ENCODE results near the gene ZBTB17.

ZBTB17 gene

DNA sequence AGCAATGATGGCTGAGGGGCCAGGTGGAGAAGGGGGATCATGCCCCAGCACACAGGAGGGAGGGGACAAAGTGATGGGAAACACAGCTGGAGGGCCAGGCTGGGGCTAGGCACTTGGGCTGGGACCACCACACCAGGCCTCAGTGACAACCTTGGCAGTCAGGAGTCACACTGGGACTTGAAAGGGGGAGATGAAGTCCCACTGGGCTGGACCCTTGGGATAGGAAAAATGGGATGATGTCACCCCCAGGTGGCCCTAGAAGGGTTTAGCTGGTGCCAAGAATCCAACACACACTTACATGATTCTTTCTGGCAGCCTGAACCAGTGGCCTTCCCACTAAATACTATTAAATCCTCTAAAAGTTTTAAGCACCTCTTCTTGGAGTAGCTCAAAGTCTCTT, 17.1 kb downstream of the ZBTB17 start:
- DNase-seq: no peak

DNA sequence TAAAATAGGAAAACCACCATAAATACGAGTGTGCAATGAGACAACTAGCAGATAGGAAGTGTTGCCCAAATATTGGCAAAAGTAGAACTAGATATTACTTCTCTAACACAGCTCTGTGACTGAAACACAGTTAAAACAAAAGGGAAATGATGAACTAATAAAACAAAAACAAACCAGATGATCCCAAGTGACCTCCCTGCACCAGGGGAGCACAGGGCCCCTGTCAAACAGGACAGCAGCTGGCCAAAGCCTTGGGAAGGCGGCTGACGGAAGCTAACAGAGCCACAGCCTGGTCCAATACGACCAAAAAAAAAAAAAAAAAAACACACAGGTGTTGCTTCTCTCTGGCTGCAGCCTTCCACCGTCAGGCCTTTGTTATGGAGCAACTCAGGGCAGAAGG, 17.8 kb downstream of the ZBTB17 start:
- no peak for DNase-seq

DNA sequence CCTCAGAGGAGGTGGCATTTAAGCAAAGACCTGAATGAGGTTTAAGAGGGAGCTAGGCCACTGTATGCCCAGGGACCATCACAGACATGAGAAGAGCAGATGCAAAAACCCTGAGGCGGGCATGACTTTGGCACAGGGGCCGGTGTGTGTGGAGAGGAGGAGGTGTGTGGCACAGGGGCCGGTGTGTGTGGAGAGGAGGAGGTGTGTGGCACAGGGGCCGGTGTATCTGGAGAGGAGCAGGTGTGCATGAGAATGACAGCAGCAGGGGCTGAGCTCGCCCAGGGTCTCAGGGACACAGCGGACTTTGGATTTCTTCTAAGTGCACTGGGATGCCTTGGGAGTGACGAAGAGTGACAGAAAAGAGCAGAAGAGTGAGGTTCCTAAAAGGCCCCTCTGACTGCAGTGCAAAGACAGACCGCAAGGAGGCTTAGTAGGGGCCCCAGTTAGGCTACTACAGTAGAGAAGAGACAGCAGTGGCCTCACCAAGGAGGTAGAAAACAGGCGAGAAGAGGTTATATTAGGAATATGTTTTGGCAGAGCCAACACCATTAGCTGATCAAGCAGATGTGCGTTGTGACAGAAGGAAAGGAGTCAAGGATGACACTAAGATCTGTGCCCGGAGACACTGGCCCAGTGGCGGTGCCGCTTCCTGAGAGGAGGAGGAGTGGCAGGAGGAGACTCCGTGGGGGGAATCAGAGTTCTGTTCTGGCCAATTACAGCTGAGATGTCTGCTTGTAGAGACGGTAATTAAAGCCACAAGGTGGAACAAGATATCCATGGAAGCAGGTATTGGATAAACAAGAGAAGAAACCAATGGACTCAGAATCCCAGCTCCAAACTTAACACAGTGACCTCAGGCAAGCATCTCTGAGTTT, 18.4 kb downstream of the ZBTB17 start:
- no peak for DNase-seq

DNA sequence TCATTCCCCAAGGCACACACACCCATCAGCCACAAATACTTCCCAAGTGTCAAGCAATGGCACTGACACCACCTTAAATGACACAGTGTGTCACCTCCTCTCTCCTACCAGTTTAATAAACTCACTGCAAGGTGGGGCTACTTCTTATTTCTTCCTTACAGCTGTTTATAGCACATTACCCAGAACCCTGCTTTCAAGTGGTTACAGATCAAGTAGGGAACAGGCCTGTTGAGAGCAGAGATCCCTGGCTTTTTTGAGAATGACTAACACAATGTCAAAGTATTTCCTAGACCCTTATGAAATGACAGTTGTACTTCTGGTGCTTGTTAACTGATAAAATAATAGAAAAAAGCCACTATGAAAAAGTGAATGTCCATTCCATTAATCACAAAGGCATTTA, 19.8 kb downstream of the ZBTB17 start:
- no peak for DNase-seq

DNA sequence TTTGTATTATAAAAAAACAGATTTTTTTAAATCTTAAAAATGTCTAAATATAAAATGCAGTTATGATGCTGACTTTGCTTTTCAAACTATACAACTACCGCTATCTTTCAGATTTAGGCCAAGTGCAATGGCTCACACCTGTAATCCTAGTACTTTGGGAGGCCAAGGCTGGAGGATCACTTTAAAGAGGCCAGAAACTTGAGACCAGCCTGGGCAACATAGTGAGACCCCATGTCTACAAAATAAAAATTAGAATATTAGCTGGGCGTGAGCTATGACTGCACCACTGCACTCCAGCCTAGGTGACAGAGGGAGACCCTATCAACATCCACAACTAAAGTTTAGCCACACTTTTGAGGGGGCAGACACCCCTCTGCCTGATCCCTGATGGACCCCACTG, 20.3 kb downstream of the ZBTB17 start:
- DNase-seq: no peak

DNA sequence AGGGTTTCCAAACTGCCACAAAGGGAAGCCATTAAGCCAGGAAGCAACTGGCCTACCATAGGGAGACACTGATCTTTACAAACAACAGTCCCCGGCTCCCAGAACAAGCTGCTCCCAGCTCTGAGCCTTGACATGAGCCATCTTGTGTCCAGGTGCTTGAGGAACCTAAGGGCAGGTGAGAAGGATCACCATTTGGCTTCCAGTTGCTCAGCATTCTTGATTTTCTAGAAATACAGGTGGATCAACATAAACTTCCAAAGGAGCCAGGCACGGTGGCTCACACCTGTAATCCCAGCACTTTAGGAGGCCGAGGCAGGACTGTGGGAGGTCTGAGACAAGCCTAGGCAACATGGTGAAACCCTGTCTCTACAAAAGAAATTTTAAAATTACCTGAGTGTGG, 21.6 kb downstream of the ZBTB17 start:
- no peak for DNase-seq

DNA sequence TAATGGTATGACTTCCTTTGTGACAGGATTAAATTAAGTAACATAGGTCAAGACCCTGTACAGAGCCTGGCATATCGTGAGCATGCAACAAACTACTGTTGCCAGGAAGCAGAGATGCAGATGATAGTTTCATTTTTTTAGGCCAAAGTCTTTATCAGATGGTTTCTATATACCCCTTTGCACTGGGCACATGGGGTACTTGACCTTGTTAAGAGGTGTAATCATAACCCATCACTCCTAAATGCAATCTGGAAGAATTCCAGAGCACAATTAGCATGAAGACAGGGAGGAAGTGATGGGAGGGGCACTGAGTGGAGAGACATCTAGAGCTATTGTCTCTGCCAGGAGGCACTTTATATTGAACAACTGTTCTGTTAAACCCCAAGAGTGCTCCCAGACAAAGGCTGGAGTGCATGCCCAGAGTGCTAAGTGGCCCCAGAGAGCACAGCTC, 22.1 kb downstream of the ZBTB17 start:
- no peak for DNase-seq

DNA sequence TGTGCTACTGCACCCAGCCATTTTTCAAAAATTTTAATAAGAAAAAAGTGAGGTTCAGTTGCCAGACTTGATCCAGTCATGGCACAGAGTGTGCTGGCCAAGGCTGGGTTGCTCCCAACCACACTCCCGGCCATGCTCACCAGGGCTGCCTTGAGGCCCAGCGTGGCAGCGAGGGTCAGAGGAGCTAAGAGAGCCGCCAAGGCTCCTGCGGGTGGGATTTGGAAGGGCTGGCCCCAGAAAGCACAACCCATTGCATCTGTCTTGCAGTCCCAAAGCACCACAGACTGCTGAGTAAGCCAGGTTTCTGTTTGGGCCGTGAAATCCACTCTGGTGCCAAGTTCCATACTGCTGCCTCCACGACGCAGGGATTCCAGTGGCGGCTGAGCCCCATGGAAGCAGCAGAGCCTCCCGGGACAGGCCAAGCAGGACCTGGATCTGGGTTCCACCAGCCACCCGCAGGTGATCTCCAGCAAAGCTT, 22.6 kb downstream of the ZBTB17 start:
- no peak for DNase-seq

DNA sequence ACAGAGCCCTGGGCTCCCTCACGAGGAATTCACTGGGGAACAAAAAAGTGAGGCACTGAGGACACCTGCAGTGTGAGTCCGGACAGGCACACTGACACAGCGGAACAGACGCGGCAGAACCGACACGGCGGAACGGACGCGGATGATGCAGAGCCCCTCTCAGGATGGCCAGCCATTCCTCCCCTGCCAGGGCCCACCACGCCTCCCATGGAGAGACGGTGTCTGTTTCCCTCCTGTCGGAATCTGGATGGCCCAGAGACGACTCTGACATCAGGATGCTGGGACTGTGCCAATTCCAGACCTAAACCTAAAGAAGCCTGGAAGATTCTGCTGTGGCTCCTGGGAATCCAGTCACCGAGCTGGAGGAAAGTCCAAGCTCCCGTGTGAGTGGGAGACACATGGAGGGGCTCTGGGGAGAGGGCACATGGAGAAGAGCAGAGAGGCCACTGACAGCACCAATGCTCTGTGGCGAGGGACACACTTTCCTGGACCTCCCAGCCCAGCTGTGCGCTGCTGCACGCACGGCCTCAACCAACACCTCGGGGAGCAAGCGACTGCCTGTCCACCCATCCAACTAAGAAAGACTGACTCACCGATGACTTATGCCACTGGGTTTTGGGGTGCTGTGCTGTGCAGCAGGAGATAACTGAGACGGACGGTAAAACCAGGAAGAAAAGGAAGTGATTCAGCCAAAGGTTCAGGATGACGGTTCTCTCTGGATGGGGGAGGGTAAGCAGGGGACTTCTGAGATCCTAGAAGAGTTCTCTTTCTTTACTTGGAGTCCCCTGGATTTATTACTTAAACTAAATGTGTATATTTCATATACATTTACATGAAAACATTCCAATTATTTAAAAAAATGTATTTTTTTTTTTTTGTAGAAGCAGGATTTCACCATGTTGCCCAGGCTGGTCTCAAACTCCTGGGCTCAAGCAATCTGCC, 23.3 kb downstream of the ZBTB17 start:
- no peak for DNase-seq

DNA sequence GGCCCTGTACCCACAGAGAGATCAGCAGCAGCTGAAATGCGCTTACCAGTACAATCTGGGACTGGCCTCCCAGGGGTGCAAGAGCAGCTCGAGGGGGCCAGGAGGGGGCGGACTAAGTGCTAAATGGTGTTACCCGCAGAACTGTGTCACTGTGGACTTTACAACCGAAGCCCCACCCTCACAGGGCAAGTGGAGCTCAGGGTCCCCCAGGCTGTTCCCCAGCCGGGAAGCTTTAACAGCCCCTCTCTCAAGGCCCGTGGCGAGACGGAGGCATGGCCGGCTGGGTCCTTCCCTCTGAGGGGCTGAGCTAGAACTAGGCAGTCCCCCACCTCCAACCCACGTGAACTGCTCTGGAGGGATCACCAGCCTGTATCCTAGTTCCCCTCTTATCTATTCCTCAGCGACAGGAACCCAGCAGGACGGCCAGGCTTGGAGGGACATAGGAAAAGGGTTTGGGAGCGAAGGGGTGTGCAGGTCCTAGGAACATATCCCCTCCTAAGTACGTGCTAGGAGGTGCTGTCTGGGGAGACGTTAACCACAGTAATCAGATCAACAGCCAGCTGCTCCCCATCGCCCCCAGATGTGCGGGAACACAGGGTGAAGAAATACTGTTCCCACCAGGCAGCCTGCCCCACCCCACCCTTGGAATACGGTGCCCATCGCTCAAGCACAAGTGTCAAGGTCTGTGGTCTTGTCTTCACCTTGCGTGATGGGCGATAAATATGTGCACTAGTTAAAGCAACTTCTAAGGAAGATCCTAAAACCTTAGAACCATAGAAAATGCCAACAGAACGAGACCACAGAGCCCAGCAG, 24.4 kb downstream of the ZBTB17 start:
- DNase-seq: no peak

DNA sequence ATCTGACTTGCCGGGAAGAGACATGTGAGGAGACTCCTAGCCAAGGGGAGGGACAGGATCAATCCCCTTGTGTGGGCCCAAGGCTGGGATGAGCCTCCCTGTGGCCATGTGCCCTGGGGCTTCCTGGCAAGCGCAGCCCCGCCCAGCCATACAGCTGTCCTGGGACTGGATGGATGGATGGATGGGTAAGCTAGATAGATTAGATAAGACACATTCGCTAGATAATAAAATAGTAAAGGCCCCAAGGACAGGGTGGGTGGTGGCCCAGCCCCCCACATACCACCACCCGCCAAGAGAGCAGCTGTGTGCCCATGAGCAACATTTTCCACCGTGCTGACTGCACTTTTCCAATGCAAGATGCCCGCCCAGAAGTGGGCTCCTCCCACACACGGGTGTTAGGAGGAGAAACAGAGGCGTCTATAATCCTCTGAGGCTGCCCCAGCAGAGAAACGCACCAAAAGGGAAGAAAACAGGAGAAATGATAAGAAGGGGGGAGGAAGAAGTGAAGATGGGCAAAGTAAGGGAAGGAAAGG, 25.1 kb downstream of the ZBTB17 start:
- no peak for DNase-seq

DNA sequence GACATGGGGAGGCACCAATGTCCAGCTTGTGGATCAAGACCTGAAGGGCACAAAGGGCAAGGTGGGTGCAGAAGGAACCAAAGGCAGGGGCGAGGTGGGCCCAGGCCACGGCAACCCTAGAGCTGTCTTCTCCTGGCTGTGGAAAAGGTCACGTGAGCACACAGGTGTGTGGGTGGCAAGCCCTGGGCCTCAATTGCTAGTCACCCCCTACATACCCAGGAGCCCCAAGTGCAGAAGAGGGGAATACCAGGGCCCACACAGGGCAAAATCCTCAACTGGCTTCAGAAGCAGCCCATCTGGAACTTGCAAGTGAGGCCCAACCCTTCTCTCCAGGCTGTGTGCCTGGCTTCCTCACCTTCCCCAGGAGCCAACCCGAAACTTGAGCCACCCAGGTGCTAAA, 25.6 kb downstream of the ZBTB17 start:
- DNase-seq: no peak

DNA sequence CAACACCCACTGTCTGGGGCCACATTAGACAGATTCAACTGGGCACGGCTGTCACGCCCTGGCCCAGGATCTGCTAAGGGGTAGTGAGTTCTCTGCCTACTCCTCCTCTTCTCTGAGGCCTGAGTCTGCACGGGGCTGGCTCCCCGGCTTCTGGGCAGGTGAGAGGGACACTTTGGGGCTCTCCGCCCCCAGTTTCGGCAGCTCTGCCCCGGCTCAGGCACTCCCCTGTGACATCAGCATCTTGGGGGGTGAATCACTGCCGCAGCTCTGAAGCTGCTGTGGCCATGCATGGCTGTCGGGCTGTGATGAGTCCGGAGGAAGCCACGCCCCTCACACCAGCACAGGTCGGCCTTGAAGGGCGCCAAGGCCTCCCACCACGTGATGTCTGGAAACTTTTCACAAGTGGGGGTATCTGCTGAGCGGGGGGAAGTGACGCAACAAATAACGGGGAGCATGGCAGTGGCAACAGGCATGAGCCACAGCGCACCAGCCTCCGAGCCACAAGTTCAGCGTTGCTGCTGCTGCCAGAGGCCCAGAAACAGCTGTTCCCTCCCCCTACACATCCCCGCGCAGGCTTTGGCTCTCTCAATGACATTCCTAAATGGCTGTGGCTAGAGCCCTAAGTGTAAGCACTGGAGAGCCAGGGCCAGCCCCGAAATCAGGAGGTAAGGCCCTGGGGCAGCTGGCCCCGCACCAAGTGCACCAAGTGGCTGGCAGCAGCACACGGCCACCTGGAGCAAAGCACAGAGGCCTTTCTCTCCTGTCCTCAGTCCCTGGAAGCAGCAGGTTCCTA, 26.3 kb downstream of the ZBTB17 start:
- no peak for DNase-seq

DNA sequence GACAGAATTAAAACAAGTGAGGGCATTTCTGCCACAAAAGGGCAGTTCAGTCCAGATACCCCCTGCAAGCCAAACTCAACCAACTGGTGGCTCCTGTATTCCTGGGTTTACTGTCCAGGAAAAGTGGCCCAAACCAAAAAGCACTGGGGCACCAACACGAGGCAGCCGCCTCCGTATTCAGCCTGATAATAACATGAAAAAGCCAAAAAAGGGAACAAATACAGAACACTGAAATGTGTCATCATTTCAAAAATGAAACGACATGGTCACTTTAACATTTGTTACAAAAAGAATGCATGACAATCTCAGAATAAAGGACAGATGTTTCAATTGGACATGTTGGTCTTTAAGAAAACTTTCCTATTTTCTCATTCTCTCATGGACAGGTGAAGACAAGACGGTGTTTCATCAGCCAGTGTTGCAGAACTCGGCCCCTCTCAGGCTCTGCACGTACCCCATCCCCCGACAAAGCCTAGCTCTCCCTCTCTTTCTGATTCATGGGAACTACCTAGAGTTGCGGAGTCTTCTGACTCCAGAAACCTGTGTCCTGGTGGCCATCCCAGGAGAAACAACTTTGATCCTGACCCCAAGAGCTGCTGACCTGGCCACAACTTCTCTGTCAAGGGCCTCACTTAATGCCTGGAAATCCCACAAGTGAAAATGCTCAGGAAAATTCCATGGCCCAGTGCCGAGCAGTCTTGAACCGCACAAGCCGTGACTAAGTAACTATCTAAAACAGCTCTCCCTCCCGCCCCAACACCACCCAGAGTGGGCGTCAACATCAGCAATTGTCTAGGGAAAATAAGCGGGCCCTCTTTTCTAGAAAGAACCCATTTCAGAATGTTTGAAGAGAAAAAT, 27.1 kb downstream of the ZBTB17 start:
- no peak for DNase-seq

DNA sequence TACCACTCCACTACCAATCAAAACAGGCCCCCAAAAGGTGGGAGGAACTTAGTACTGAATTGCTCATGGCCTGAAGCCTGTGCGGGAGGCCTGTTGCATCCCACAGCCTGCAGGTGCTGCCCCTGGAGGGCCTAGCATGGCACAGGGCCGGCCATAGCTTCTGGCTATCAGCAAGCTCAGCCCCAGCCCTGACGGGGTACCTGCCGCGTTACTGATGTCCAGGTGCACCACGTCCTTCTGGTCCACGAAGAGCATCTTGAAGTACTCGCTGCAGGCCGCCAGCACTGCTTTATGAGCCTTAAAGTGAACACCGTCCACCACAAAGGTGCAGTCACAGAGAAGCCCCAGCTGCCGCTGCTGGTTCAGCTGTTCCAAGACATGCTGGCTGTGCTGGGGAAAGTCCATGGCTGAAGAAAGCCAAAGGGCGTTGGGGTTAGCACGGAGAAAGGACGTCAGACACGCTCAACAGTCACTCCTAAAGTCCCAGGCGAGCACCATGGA, 27.8 kb downstream of the ZBTB17 start:
- no peak for DNase-seq

DNA sequence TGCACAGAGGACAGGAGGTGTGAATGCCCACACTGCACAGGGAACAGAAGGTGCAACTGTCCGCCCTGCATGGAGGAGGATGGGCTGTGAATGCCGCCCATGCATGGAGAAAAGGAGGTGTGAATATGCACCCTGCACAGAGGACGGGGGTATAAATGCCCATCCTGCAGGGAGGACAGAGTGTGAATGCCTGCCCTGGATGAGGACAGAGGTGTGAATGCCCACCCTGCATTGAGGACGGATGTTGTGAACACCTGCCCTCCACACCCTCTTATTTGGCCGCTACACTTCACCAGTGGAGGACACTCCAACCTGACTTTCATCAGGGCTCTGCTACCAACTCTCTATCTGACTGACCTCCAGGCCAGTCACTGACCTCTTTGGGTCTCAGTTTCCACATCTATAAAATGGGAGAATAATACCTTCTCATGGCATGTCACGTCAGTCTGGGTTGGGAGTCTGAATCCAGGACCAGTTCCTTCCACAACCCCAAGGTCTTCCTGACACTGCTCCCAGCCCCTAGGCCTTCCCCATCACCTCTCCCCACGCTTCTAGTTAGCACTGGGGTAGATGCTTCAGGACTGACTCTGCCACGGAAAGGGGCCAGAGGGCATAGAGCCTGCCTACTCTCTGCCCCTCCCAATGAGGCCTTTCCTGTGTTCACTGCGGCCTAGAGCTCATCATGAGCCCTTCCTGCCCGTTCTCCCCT, 28.4 kb downstream of the ZBTB17 start:
- no peak for DNase-seq

DNA sequence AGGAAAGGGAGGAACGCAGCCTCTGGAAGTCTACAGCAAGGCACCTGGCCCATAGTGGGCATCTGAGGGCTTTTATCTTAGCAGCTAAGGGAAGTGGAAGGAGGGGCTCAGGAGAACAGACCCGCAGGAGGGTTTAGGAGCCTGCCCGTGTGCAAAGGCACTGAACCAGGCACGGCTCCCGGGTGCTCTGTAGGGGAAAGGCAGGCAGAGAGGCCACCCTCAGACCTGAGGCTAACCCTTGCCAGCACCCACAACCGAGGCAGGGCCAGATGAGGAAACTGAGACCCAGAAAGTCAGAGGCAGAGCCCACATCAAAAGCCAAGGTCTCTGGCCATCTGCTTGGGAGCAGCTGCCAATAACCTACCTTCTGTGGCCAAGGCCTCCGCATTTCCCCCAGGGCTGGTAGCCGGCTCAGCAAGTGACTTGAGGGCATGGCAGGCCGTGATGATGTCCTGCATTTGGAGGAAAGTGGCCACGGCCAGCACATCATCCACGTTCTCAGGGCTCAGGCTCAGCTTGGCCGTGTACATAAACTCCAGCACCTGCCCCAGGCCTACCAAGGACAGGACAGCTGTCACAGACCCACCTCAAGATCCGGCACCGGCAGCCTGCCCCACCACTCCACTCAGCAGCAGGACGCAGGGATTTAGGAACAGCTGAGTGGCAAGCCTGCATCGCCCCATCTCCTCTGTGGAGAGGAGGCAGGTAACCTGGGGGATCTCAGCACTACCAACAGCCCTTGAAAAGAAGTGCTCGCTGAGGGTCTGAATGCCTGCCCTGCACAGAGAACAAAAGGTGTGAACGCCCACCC, 29.1 kb downstream of the ZBTB17 start:
- no peak for DNase-seq

DNA sequence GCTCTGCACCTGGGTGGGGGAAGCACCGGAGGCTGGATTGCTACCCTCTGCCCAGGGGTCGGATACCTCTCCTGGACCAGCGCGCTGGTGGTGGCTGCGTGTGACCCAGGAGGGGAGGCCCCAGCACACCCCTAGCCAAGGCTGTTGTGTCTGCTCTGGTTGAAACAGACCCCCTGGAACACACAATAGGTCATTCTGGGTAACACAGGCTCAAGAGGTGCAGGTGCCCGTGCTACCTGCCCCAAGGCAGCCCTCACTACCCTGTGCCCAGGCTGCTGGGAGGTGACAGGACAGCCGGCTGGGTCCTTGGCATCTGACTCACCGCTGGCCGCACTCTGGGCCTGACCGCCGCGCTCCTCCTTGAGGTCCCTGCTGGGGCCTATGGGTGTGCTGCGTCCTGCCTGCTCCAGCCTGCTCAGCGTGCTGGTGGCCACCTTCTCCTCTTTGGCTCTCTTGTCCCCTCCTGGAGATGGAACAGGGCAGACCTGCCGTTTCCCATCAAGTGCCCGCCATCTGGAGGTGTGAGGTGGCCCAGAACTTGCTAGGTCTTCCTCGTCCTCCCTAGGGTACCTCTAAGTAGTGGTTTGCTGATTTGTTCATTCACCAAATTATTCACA, 30.0 kb downstream of the ZBTB17 start:
- no peak for DNase-seq
